CD4-positive, alpha-beta T cell treated with Interleukin-17A for 4 hours (primary cell): Measurements from ENCODE around the gene DHX15.

Experiments used
- DNase-seq: peaks from one replicate; pipeline ENCODE4 v3.0.0-alpha.2; 2020; ENCODE audit warnings: mixed read lengths

DHX15 gene

GRCh38 chr4:24578364-24578763 is 6.0 kb downstream of the DHX15 start:
- no peak for DNase-seq

GRCh38 chr4:24576276-24576675 is 8.1 kb downstream of the DHX15 start:
- no peak for DNase-seq

- DNase-seq = no peak
Observed at GRCh38 chr4:24574236-24574635, 10.1 kb downstream of the DHX15 start.

- DNase-seq = no peak
Observed at GRCh38 chr4:24573582-24573981, 10.8 kb downstream of the DHX15 start.

GRCh38 chr4:24570574-24571236 is 13.6 kb downstream of the DHX15 start:
- DNase-seq = no peak

- no peak for DNase-seq
Observed at GRCh38 chr4:24570172-24570571, 14.2 kb downstream of the DHX15 start.

GRCh38 chr4:24569662-24570061 is 14.7 kb downstream of the DHX15 start:
- no peak for DNase-seq

GRCh38 chr4:24568425-24568824 is 15.9 kb downstream of the DHX15 start:
- DNase-seq = no peak

GRCh38 chr4:24565054-24565453 is 19.3 kb downstream of the DHX15 start:
- DNase-seq = no peak

- DNase-seq = no peak
Observed at GRCh38 chr4:24564488-24564887, 19.9 kb downstream of the DHX15 start.

GRCh38 chr4:24561438-24562139 is 22.8 kb downstream of the DHX15 start:
- no peak for DNase-seq

- no peak for DNase-seq
Observed at GRCh38 chr4:24560868-24561368, 23.4 kb downstream of the DHX15 start.

GRCh38 chr4:24559889-24560288 is 24.5 kb downstream of the DHX15 start:
- no peak for DNase-seq

GRCh38 chr4:24559032-24559821 is 25.1 kb downstream of the DHX15 start:
- DNase-seq = no peak

GRCh38 chr4:24557026-24558025 is 27.0 kb downstream of the DHX15 start:
- DNase-seq = no peak

GRCh38 chr4:24551492-24552289 is 32.7 kb downstream of the DHX15 start:
- no peak for DNase-seq

GRCh38 chr4:24550441-24551175 is 33.7 kb downstream of the DHX15 start:
- DNase-seq = no peak

- DNase-seq = no peak
Observed at GRCh38 chr4:24547979-24548378, 36.4 kb downstream of the DHX15 start.

GRCh38 chr4:24544208-24544988 is 40.0 kb downstream of the DHX15 start:
- no peak for DNase-seq

- DNase-seq = no peak
Observed at GRCh38 chr4:24537025-24537424, 47.3 kb downstream of the DHX15 start.
